Adrenal gland (tissue), 5 donors: ENCODE measurements around the gene NDUFAF5.

Experiments
- CTCF ChIP-seq, 6 experiments: fragments of 450-650 bp in 4 of 6; fragments of 200-600 bp in 2 of 6; sonication (generic) in 1 of 6; IDR thresholded peaks; 1 replicate in 5 of 6; 2 replicates in 1 of 6; pipeline versions ENCODE4 v1.5.1 to v1.8.0; 2016 to 2021; ENCODE audit warnings: antibody characterized with exemption in 6 of 6, mild to moderate bottlenecking in 2 of 6, moderate library complexity in 1 of 6
- POLR2A ChIP-seq, 2 donors: fragments of 450-650 bp; IDR thresholded peaks; one replicate each; pipeline ENCODE4 v1.6.1; 2017; ENCODE audit warnings: antibody characterized with exemption in 2 of 2, mild to moderate bottlenecking in 2 of 2, moderate library complexity in 1 of 2
- donor health status: DM: no; HTN: no; CAD: no.

GRCh38 chr20:13857304-13857703 is 72.5 kb downstream of the NDUFAF5 start:
- no peak for TF ChIP-seq CTCF (IDR thresholded peaks at IDR 0.05)
- TF ChIP-seq POLR2A (IDR thresholded peaks at IDR 0.05), result no peak
